Amniotic stem cell (primary cell): ENCODE data around the gene DGKZ.

Experiments
- DNase-seq: peaks from one replicate; lab custom pipeline; 2025; lab: John Stamatoyannopoulos, UW

DGKZ gene

GRCh38 chr11:46381819-46382645 is 34.8 kb downstream of the DGKZ start:
- no peak for DNase-seq

- DNase-seq, result no peak
Observed at GRCh38 chr11:46382646-46383403, 35.6 kb downstream of the DGKZ start.

- DNase-seq, result no peak
Observed at GRCh38 chr11:46383404-46383758, 36.1 kb downstream of the DGKZ start.

DNA sequence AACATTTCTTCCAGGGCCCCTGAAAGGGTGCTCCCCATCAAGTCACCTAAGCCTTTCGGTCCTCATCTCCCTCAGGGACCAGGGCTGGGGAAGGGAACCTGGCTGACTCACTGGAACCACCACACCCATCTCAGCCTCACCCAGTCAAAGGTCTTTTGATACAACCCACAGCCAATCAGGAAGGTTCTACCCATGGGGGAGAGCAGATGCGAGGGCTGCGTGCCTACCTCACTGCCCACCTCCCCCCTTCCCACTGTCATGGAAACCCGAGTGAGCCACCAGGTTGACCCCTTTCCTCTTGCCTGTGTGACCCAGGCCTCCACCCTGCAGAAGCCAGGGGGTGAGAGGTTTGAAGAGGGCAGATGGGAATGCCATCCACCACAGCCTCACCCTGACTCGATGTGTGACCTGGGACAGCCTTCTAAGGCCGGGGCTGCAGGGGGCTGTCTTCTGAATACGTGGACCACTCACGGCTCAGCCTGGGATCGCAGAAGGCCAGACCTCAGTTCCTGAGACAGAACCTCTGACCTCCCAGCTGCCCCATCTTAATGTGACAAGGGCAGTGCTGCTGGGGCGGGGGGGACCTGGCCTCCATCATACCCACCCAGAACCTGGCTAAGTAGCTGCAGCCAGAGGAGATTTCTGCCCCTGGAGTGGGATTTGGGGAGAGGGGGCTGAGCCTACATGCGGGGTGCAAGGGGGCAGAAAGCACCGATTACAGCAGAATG is 36.9 kb downstream of the DGKZ start:
- no peak for DNase-seq

DNA sequence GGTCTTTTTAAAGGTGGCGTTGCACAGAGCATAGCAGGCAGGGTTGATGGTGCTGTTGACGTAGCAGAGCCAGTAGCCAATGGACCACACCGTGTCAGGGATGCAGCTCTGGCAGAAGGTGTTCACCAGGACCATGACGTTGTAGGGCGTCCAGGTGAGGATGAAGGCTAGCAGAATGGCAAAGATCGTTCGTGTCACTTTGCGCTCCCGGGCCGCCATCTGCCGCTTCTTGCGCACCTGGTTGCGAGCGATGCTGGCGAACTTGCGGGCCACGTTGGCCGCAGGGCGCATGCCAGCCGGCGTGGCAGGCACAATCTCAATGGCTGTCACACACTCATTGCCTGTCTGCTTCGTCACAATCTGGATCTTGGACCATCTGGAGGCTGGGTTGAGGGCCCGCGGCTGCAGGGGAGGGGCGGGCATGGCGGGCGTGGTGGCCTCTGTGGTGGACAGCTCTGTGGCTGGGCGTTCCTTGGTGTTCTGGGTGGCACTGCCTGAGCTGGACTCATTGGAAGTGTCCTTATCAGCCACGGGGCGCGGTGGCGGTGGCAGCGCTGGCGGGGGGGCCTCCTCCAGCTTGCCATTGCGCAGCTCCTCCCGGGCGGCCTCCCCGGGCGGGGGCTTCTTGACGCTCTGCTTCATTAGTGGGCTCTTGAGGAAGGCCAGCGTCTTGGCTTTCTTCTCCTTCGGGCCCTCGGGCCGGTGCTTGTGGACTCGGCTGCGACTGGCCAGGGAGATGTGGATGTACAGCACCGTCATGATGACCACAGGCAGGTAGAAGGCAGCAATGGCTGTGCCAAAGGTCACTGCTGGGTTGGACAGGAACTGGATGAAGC is 38.1 kb downstream of the DGKZ start:
- no peak for DNase-seq

DNA sequence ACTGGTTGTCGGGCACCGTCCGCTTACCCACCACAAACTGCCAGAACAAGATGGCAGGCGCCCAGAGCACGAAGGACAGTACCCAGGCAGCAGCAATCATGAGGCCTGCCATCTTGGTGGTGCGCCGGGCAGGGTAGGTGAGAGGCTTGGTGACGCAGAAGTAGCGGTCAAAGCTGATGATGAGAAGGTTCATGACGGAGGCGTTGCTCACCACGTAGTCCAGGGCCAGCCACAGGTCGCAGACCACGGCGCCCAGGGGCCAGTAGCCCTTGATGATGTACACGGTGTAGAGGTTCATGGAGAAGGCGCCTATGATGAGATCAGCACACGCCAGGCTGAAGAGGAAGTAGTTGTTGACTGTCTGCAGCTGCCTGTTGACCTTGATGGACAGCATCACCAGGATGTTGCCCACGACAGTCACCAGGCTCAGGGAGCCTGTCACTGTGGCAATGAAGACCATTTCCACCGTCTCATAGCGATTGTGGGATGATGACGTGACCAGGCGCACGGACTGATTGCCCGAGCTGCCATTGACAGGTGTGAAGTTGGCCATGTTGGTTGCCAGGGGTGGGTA is 38.8 kb downstream of the DGKZ start:
- no peak for DNase-seq

DNA sequence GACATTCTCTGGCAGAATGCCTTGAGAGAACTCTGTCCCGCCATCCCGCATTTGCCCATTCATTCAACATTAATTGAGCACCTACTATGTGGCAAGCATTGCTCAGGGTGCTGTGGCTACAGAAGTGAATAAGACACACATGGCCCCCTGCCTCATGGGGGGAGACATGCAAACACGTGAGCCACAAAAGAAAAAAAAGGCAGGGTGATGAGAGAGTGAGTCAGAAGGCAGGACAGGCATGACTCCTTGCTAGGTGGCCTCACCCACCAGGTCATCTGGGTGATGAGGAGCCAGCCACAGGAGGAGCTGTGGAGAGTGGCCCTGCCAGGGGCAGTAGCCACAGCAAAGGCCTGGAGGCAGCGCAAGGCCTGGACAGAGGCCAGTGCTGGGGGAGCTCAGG is 39.4 kb downstream of the DGKZ start:
- no peak for DNase-seq

DNA sequence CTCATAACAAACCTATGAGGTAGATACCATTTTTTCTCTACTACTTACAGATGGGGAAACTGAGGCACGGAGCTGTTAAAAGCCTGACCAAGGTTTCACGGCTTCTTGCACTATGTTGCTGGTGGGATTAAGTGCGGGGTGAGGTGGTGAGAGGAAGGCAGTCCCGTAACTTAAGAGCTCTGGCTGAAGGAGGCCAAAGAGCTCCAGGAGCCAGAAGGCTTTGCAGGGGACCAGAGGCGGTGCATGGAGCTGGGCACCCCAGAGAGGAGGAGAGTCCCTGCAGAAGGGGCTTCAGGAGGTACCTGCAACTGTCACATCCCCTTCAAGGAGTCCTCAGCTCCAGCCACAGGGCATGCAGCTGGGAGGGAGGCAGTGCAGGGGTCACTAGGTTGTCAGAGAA is 40.2 kb downstream of the DGKZ start:
- DNase-seq, result no peak

GRCh38 chr11:46387919-46388618 is 40.8 kb downstream of the DGKZ start:
- no peak for DNase-seq

DNA sequence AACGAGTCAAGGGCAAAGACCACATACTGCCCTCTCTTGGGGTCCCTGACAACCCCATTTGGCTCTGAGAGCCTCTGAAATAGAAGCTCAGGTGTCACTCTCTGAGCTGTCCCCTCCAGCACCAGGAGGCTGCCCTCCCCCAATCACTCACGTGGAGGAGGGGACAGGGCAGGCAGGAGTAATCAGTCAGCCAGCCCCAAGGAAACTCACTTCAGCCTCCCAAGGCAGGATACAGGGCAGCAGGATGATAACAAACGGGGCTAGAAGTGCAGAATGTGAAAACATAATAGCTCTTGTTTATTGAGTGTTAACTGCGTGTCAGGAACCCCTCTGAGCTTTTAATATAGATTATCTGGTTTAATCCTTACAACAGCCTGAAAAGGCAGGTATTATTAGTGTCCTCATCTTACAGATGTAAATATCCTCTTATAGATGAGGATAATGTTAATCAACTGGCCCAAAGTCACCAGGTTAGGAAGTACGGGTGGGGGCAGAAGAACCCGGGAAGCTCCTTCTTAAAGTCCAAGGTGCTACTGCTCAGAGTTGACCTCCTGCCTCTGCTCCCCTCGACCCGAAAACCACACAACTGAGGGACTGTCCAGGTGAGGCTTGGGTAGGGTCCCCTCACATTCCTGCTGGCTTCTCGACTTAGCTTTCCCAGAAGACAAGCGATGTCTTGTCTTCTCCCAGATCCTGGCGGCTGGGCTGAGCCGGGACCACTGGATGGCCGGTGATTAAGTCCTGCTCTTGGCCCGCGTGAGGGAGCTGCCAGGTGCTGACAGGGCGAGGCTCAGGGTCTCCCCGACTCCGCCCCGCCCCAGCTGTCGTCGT is 41.6 kb downstream of the DGKZ start:
- no peak for DNase-seq

- no peak for DNase-seq
Observed at GRCh38 chr11:46389450-46390330, 42.4 kb downstream of the DGKZ start.

DNA sequence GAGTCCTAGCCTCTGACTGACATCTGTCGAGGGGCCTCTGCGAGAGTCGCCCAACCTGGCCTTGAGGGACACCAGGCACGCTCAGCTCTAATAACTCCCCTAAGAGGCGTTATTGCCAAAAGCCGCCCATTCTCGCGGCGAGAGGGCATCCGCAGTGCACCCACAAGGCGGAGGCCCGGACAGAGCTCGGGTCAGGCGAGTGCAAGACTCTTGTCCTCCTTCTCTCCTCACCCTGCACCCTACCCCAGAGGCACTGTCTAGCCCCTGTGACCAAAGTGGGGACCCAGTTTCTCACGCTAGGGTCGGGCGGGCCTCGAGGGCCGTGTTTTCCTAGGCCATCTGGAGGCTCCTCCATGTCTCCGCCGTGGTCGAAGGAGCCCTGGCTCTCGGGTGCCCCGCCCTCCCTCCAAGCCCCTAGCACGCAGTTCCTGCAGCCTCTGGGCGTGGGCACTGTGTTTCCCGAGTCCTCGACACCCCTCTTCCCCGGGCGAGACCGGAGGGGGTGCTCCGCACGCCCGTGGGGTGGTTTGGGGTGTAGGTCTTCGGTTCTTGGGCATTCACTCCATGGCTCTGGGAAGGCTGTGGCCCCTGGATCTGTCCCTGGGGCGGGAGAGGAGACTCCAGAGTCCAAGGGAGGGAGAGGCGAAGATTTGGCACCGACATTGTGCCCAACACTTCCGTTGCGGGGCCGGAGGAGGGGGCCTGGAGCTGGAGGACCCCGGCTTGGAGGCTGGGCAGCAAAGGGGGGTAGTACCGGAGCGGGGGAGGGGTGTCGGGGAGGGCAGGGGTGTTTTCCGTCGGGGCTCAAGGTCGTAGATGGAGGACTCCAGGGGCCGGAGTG is 43.3 kb downstream of the DGKZ start:
- DNase-seq, result no peak

GRCh38 chr11:46391186-46391577 is 43.9 kb downstream of the DGKZ start:
- no peak for DNase-seq

DNA sequence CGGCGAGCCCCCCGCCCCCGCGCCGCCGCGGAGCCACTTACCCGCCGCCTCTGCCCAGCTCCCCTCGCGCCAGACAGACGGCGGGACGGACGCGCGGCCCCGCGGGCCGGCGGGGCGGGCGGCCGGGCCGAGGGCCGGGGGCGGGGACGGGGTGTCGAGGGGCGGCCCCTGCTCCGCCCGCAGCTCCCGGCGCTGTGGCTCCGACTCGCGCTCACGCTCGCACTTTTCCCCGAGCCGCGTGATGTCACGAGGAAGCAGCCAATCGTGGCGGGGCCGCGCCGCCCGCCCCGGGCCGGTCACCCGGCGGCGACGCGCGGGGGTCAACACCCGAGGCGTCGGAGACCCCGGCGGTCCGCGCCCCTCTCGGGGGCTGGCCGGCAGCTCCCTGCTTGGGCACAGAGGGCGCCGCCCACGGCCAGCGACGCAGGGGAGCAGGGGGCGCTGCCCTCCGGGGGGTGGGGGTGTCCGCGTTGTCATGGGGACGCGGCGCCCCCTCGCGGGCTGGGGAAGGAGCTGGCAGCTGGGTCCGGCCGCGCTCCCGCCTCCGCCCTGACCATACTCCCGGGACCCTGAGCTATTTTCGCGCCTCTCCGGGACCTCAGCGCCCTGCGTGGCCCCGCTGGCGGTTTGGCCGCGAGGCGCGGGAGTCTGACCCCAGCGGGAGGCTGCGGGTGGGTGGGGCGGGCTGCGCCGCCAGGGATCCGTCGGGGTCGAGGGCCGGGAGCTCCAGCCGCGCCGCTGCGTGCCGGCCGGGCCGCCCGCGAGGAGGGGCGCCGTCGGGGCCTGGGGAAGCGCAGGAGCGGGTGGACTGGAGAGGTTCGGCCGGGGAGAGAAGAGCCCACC is 44.5 kb downstream of the DGKZ start, which contains the start of gene CHRM4:
Gene CHRM4 (minus strand): TSS at position 199 of the 843 bp plus-strand sequence. CDS start 5,219 bp downstream, outside the sequence.
- no peak for DNase-seq

GRCh38 chr11:46392421-46393230 is 45.4 kb downstream of the DGKZ start:
- DNase-seq, result peak; percentile 76

DNA sequence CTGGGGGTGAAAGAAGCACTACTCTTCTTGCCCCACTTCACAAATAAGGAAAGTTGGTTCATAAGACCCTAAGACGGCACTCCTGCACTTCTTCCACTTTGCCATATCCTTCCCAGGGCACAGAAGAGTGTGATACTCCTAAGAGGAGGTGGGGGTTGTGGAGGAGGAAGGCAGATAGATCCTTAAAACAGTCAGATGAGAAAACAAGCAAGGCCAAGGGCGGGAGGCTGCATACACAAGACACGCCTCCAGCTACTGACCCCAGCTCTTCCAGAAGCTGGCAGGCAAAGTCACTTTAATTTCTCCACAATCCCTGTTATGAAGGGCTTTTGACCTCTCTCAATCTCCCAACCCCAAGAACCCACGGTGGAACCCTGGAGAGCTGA is 46.0 kb downstream of the DGKZ start:
- no peak for DNase-seq
